Tibial artery (tissue), 4 donors: ENCODE measurements around the gene HBEGF.

ENCODE experiments used
- DNase-seq, 2 donors: peaks; one replicate each; pipeline ENCODE4 v3.0.0-alpha.2; 2019
- H3K27ac ChIP-seq, 2 donors: fragments of 200-600 bp; sonication (generic) in 1 of 2; 1 replicate in 1 of 2; 2 replicates in 1 of 2; pipeline ENCODE4 v1.5.1; 2018 to 2019; ENCODE audit warnings: mild to moderate bottlenecking in 1 of 2
- H3K27me3 ChIP-seq, 2 donors: fragments of 200-600 bp; sonication (generic) in 1 of 2; one replicate each; pipeline versions ENCODE4 v1.5.1 to v1.6.0; 2016 to 2019
- H3K36me3 ChIP-seq, 3 donors: fragments of 200-600 bp; sonication (generic) in 2 of 3; one replicate each; pipeline ENCODE4 v1.5.1; 2016 to 2019; ENCODE audit warnings: mild to moderate bottlenecking in 2 of 3
- H3K4me1 ChIP-seq, 4 donors: fragments of 200-600 bp; sonication (generic) in 2 of 4; 1 replicate in 3 of 4; 2 replicates in 1 of 4; pipeline ENCODE4 v1.5.1; 2016 to 2019
- H3K4me3 ChIP-seq, 2 donors: fragments of 200-600 bp; sonication (generic) in 1 of 2; 1 replicate in 1 of 2; 2 replicates in 1 of 2; pipeline ENCODE4 v1.5.1; 2018 to 2019; ENCODE audit warnings: mild to moderate bottlenecking in 2 of 2
- H3K9me3 ChIP-seq, 3 donors: fragments of 200-600 bp; sonication (generic) in 1 of 3; one replicate each; pipeline ENCODE4 v1.5.1; 2016 to 2019
- CTCF ChIP-seq, 2 experiments: fragments of 200-600 bp in 1 of 2; fragments of 450-650 bp in 1 of 2; IDR thresholded peaks; one replicate each; pipeline ENCODE4 v1.5.1; 2017 to 2019; ENCODE audit warnings: antibody characterized with exemption in 2 of 2, mild to moderate bottlenecking in 1 of 2, moderate library complexity in 1 of 2
- intact Hi-C: fragments of 100-400 bp; cut with DNase I; formaldehyde crosslinking; loops from one replicate; pipeline ENCODE4 v1.15.0; 2023; ENCODE audit warnings: low total_unique reads

Gene HBEGF

DNA sequence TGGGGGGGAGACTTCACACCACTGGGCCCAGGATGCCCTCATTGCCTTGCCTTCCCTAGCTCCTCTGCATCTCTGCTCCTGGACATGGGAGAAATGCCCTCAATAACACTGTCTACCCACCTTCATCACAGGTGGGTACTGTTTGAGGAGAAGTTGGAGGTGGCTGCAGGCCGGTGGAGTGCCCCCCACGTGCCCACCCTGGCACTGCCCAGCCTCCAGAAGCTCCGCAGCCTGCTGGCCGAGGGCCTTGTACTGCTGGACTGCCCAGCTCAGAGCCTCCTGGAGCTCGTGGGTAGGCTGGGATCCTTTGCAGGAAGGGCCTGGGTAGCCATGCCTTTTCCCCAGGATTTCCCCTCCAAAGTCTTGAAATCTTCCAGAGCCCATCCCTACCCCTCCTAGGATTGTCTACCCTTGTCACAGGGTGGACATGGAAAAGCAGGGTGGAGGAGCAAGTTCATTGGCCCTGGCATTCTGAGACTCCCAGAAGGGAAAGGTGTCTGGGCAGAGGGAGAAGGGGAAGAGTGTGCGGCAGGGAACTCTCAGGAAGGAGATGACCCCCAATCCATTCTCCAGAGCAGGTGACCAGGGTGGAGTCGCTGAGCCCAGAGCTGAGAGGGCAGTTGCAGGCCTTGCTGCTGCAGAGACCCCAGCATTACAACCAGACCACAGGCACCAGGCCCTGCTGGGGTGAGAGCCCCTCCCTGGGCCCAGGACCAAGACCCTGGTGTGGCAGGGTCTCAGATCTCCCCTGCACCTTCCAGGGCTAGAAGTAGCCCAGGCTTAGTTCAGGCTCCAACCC lies 14.5 kb upstream of the HBEGF start:
- no peak overlapping the region for H3K4me3 ChIP-seq
- intact Hi-C loops = no loop called here
- no peaks in the 10 kb centered on the region for H3K9me3 ChIP-seq
- DNase-seq = no peak
- no peak for TF ChIP-seq CTCF (IDR thresholded peaks at IDR 0.05)
- H3K27ac ChIP-seq = no peak overlapping the region
- peaks cover 0 to 15% (median 7%) of the 10 kb centered on the region in 4 donors for H3K4me1 ChIP-seq
- peaks cover 0 to 3% of the 10 kb centered on the region in 2 donors for H3K27me3 ChIP-seq
- no peaks in the 10 kb centered on the region for H3K36me3 ChIP-seq

- intact Hi-C loops = no loop called here
- Histone ChIP-seq H3K27ac (no peak within 1 kb of the TSS), H3K27me3 (peaks cover 0 to 3% of the 10 kb centered on the region in 2 donors), H3K4me1 (peaks cover 0 to 15% (median 7%) of the 10 kb centered on the region in 4 donors), H3K4me3 (no peak within 1 kb of the TSS), H3K9me3 (no peaks in the 10 kb centered on the region), H3K36me3 (no peaks in the 10 kb centered on the region)
- DNase-seq = no peak
- TF ChIP-seq CTCF (IDR thresholded peaks at IDR 0.05) = no peak
Measured at GRCh38 chr5:140360101-140360500, 13.7 kb upstream of the HBEGF start, which contains the start of gene SLC4A9. Gene SLC4A9, plus strand, starts transcription at chr5:140360194. Its CDS starts 43 bp downstream, at chr5:140360237.

GRCh38 chr5:140358738-140359310 lies 12.4 kb upstream of the HBEGF start:
- Histone ChIP-seq H3K27me3 (peaks cover 0 to 3% of the 10 kb centered on the region in 2 donors), H3K4me3 (no peak overlapping the region), H3K36me3 (no peaks in the 10 kb centered on the region), H3K9me3 (no peaks in the 10 kb centered on the region), H3K27ac (no peak overlapping the region), H3K4me1 (peaks cover 0 to 15% (median 7%) of the 10 kb centered on the region in 4 donors)
- intact Hi-C loops = no loop called here
- peak in 1 of 2 experiments; percentile 18 for TF ChIP-seq CTCF (IDR thresholded peaks at IDR 0.05)
- DNase-seq = peak in 1 of 2 donors; percentile 13

DNA sequence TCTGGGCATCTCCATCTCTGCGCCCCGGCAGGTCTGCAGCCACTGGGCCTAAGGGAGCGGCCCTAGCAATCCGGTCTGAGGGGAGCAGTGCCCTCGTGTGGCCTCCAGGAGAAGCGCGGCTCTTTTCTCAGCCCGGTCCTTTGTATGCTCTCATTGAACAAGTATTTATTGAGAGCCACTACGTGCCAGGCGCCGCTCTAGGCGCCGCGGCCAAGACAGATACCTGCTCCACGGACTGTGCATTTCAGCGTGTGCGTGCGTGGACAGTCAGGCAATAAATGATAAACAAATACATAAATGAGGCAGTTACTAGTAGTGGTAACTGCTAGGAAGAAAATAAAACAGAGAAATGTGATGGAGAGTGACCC lies 11.3 kb upstream of the HBEGF start:
- peaks cover 0 to 8% (median 2%) of the 10 kb centered on the region in 4 donors for H3K4me1 ChIP-seq
- peak overlapping the region in 1 of 2 donors; percentile 37 for H3K4me3 ChIP-seq
- no peaks in the 10 kb centered on the region for H3K9me3 ChIP-seq
- DNase-seq = peak; percentile 78 to 89
- intact Hi-C loops = loop anchor here (2.0 kb wide), 1 partner anchor 113 kb away; no protein-coding TSS in a partner anchor
- no peaks in the 10 kb centered on the region for H3K27me3 ChIP-seq
- peak; percentile 83 to 95 for TF ChIP-seq CTCF (IDR thresholded peaks at IDR 0.05)
- H3K27ac ChIP-seq = no peak overlapping the region
- no peaks in the 10 kb centered on the region for H3K36me3 ChIP-seq

GRCh38 chr5:140356853-140357725 lies 10.7 kb upstream of the HBEGF start:
- Histone ChIP-seq H3K27me3 (no peaks in the 10 kb centered on the region), H3K36me3 (no peaks in the 10 kb centered on the region), H3K4me3 (no peak overlapping the region), H3K9me3 (no peaks in the 10 kb centered on the region), H3K27ac (no peak overlapping the region), H3K4me1 (peaks cover 0 to 8% (median 2%) of the 10 kb centered on the region in 4 donors)
- no peak for DNase-seq
- no peak for TF ChIP-seq CTCF (IDR thresholded peaks at IDR 0.05)
- intact Hi-C loops = loop anchor here (2.0 kb wide), 1 partner anchor 112 kb away; no protein-coding TSS in a partner anchor
